ENCODE results near the gene PRELP. TPM values are rescaled to one million over a fixed set of nuclear protein-coding genes. Genes with fewer than 3 reads are reported as not detected.

Gene PRELP
- total and polyA plus RNA-seq, 5 donors, result 43.9 to 109 (median 61.9) TPM

DNA sequence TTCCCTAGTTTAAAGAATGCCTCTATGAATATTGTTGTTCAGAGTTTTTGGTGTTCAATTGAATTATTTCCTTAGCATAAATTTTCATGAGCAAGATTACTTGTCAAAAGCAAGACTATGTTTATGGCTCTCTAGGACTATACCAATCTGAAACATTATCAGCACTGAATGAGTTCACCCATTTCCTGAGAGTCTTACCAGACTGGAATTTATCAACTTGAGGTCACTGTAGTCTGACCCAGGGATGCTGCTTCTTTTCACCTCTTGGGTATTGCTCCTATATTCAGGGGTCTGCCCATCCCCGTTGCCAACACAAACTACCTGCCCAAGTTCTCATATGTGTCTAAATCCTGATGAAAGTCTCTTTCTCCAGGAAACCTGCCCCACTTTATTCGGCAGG is 61.0 kb downstream of the PRELP start:
- DNase-seq (no peak), ATAC-seq (no peak)
- 86% methylated on average over 2 of the region's 2 CpGs for WGBS
- peaks cover 5% of the 10 kb centered on the region for H3K4me1 ChIP-seq (ENCODE audit: control insufficient read depth, insufficient read depth, low read length)
- no peak overlapping the region for H3K4me3 ChIP-seq (ENCODE audit: low read length)
- no peaks in the 10 kb centered on the region for H3K9me3 ChIP-seq (ENCODE audit: control insufficient read depth, low read length)
- H3K27ac ChIP-seq (ENCODE audit: low read length), result no peak overlapping the region
- H3K27me3 ChIP-seq (ENCODE audit: control insufficient read depth, insufficient read depth), result no peaks in the 10 kb centered on the region
- intact Hi-C loops (cut with DNase I), result no loop called here

DNA sequence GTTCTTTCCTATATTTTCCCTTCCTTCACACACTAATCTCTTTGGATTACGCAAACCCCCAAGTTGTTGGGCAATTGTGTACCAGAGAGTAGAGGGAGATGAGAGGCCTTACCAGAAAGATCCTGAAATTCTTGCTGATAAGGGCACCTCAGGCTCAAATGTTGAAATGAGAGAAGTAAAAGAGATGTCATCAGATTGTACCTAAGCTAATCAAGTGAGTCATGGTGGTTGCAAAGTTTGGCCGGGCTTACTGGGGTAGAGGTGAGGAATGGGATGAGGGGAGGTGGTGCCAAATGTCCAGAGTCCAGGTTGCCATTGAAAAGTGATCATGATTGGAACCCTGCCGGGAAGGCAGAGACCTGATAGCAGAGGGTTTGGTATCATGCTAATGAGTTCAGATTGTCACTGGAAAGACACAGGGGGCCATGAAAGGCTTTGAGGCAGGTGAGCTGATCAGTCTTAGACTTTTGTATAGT is 61.4 kb downstream of the PRELP start:
- Histone ChIP-seq H3K9me3 (ENCODE audit: control insufficient read depth, low read length) (no peaks in the 10 kb centered on the region), H3K4me1 (ENCODE audit: control insufficient read depth, insufficient read depth, low read length) (peaks cover 5% of the 10 kb centered on the region), H3K27me3 (ENCODE audit: control insufficient read depth, insufficient read depth) (no peaks in the 10 kb centered on the region), H3K27ac (ENCODE audit: low read length) (no peak overlapping the region), H3K4me3 (ENCODE audit: low read length) (no peak overlapping the region)
- WGBS, result 79% methylated on average over 3 of the region's 3 CpGs
- ATAC-seq (peak in 1 of 2 donors; percentile 43), DNase-seq (no peak)
- intact Hi-C loops (cut with DNase I), result no loop called here

DNA sequence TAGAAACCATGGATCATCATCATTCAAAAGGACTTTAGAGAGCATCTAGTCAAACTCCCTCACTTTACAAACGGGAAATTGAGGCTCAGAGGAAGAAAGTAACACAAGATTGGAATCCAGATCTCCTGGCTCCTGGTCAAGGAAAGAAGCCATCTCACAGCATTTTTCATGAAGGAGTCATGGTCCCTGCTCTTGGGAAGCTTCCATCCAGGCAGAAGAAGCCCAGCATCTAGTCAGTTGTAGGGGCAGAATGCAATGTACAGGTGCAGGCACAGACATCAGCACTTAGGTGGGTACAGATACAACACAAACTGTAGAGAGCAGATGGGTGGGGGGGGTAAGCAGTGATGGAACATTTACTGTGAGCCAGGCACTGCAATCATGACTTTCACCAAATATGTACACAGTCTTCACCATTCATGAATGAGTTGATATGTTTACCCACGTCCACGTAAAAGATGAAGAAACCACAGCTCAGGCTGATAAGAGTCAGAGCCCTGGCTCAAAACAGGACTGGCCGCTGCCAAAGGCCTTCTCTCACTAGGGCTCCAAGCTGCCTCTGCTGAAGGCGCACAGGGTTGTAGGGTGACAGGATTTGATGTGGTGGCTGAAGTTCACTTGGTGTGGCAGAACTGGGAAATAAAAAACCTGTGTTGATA is 62.3 kb downstream of the PRELP start:
- intact Hi-C loops (cut with DNase I), result no loop called here

DNA sequence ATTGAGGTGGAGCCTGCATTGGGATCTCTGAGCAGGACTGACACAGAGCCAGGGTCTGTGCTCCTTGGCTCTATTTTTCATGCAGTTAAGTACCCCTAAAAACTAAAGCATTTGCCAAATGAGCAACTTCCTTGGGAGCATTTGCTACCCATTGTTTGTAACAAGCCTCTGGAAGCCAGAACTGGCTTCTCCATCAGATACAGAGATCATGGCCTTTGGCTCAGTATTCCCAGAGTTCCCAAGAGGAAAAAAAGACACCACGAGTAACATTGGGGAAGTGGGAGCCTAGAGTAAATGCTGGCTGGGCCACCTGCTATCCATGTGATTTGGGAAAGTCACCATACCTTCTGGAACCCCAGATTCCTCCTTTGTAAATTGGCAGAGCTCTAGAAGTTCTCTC is 63.1 kb downstream of the PRELP start:
- intact Hi-C loops (cut with DNase I), result no loop called here
- no peaks in the 10 kb centered on the region for H3K9me3 ChIP-seq (ENCODE audit: control insufficient read depth, low read length)
- no peak overlapping the region for H3K4me3 ChIP-seq (ENCODE audit: low read length)
- ATAC-seq, result no peak
- 33% methylated on average over 1 of the region's 1 CpG for WGBS
- no peak for DNase-seq
- no peak overlapping the region for H3K27ac ChIP-seq (ENCODE audit: low read length)
- H3K4me1 ChIP-seq (ENCODE audit: control insufficient read depth, insufficient read depth, low read length), result peaks cover 5% of the 10 kb centered on the region
- H3K27me3 ChIP-seq (ENCODE audit: control insufficient read depth, insufficient read depth), result no peaks in the 10 kb centered on the region

More for the DNA sequence above, 62.3 kb downstream of the PRELP start:
- Histone ChIP-seq H3K4me1 (ENCODE audit: control insufficient read depth, insufficient read depth, low read length) (peaks cover 5% of the 10 kb centered on the region), H3K9me3 (ENCODE audit: control insufficient read depth, low read length) (no peaks in the 10 kb centered on the region), H3K27me3 (ENCODE audit: control insufficient read depth, insufficient read depth) (no peaks in the 10 kb centered on the region), H3K27ac (ENCODE audit: low read length) (no peak overlapping the region), H3K4me3 (ENCODE audit: low read length) (no peak overlapping the region)
- ATAC-seq (peak; percentile 63 to 70), DNase-seq (peak in 1 of 3 donors; percentile 38)
- 65% methylated on average over 5 of the region's 5 CpGs for WGBS

GRCh38 chr1:203539831-203540546 is 64.4 kb downstream of the PRELP start:
- H3K4me3 ChIP-seq (ENCODE audit: low read length), result no peak overlapping the region
- no peak overlapping the region for H3K27ac ChIP-seq (ENCODE audit: low read length)
- peaks cover 5% of the 10 kb centered on the region for H3K4me1 ChIP-seq (ENCODE audit: control insufficient read depth, insufficient read depth, low read length)
- no peak for ATAC-seq
- no peaks in the 10 kb centered on the region for H3K9me3 ChIP-seq (ENCODE audit: control insufficient read depth, low read length)
- WGBS, result 94% methylated on average over 5 of the region's 5 CpGs
- no peak for DNase-seq
- no peaks in the 10 kb centered on the region for H3K27me3 ChIP-seq (ENCODE audit: control insufficient read depth, insufficient read depth)
- intact Hi-C loops (cut with DNase I), result no loop called here

Other genes with a start within 250 kb of the PRELP start
- gene CHIT1, start 246.1 kb upstream of the PRELP start, total RNA-seq, result under 1 TPM in 3 of 4 donors, not detected in 1; 0.25 to 0.64 (median 0.32) TPM
- gene CHIT1, start 246.1 kb upstream of the PRELP start, polyA plus RNA-seq, result 0.09 TPM
- gene BTG2, start 170.3 kb upstream of the PRELP start, total RNA-seq, result 100 to 1,000 TPM in 2 of 4 donors, 10 to 100 TPM in 2; 68.1 to 361 (median 105) TPM
- 333 TPM for gene BTG2, start 170.3 kb upstream of the PRELP start, polyA plus RNA-seq
- 10 to 100 TPM; 54.8 to 91.6 (median 63.5) TPM for gene FMOD, start 124.7 kb upstream of the PRELP start, total RNA-seq
- 35.9 TPM for gene FMOD, start 124.7 kb upstream of the PRELP start, polyA plus RNA-seq
- gene OPTC, start 18.3 kb downstream of the PRELP start, total RNA-seq, result not detected
- gene OPTC, start 18.3 kb downstream of the PRELP start, polyA plus RNA-seq, result not detected
- gene ATP2B4, start 151.0 kb downstream of the PRELP start, total RNA-seq, result 100 to 1,000 TPM in 3 of 4 donors, 10 to 100 TPM in 1; 97.0 to 132 (median 112) TPM
- 65.7 TPM for gene ATP2B4, start 151.0 kb downstream of the PRELP start, polyA plus RNA-seq

All from right cardiac atrium (tissue), 5 donors.